AG04449 (cell line): ENCODE measurements around the gene ATP9B.

Experiments
- CTCF ChIA-PET: fragments of 350-600 bp; formaldehyde crosslinking; extraction: SDS; loops from one replicate; lab custom pipeline; 2021; ENCODE audit warnings: antibody characterized with exemption; lab: Yijun Ruan, JAX
- POLR2A ChIA-PET: fragments of 400-600, 350-600 bp; formaldehyde crosslinking; extraction: SDS; loops from one replicate; lab custom pipeline; 2020; ENCODE audit warnings: antibody characterized with exemption, inconsistent platforms; lab: Yijun Ruan, JAX
- DNase-seq: peaks from one replicate; pipeline ENCODE4 v3.0.0-alpha.2; 2010; ENCODE audit warnings: low read depth, low spot score
- H3K4me3 ChIP-seq: 2 replicates; pipeline ENCODE4 v1.5.1; 2011; ENCODE audit warnings: low read depth, mild to moderate bottlenecking, control low read depth, low read length
- TF ChIP-seq, protein P1 (sequence below): IDR thresholded peaks from one replicate; pipeline ENCODE4 v1.5.1; 2011; ENCODE audit warnings: mild to moderate bottlenecking, moderate library complexity, low read length, control low read depth, inconsistent platforms; ENCODE audit not compliant: insufficient read depth; ENCODE audit errors: missing control alignments

Gene ATP9B

DNA sequence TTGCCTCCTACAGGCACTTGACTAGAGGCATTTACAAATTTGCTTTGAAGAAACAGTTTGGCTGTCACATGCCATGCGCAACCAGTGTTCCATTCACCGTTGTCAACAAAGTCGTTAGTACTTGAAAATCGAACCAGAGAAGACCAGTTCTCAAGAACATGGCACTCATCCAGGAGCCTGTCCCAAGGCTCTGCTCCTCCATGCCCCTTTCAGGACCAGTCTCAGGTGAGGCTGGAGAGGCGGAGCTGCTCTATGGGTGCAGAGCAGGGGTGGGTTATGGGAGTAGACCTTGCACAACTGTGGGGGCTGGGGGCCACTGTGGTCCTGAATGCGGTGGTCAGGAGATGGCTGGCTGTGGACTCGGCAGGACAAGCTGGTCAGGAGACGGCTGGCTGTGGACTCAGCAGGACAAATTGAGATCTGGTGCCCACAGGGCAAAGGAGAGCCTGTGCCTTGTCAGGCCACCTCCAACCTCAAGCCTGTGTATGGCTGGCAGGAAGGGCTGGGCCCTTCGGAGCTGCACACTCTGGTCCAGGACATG lies 12.3 kb upstream of the ATP9B start:
- no peak overlapping the region for H3K4me3 ChIP-seq
- TF ChIP-seq, protein P1, sequence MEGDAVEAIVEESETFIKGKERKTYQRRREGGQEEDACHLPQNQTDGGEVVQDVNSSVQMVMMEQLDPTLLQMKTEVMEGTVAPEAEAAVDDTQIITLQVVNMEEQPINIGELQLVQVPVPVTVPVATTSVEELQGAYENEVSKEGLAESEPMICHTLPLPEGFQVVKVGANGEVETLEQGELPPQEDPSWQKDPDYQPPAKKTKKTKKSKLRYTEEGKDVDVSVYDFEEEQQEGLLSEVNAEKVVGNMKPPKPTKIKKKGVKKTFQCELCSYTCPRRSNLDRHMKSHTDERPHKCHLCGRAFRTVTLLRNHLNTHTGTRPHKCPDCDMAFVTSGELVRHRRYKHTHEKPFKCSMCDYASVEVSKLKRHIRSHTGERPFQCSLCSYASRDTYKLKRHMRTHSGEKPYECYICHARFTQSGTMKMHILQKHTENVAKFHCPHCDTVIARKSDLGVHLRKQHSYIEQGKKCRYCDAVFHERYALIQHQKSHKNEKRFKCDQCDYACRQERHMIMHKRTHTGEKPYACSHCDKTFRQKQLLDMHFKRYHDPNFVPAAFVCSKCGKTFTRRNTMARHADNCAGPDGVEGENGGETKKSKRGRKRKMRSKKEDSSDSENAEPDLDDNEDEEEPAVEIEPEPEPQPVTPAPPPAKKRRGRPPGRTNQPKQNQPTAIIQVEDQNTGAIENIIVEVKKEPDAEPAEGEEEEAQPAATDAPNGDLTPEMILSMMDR, result no peak
- ChIA-PET CTCF (no interaction called here), POLR2A (no interaction called here)
- no peak for DNase-seq

DNA sequence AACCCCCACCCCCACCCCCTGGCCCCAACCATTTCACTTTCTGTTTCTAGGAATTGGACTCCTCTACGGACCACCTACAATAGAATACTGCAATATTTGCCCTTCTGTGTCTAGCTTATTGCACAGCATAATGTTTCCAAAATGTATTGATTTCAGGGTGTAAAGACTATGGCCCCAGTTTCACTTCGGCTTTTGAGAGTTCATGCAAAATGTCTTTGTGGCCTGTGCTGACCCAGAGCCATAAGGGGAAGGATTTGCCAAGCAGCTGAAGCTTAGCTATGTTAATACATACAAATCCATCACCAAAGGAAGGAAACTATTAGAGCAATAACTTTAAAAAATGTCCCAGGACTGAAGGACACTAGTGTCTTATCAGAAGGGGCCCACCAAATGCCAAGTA lies 11.2 kb upstream of the ATP9B start:
- ChIA-PET POLR2A (interaction anchor here (0.7 kb wide), 1 partner anchor 9 kb away, joined by 3 read pairs; no protein-coding TSS in a partner anchor), CTCF (no interaction called here)
- TF ChIP-seq, protein P1, result no peak
- no peak overlapping the region for H3K4me3 ChIP-seq
- DNase-seq, result no peak

DNA sequence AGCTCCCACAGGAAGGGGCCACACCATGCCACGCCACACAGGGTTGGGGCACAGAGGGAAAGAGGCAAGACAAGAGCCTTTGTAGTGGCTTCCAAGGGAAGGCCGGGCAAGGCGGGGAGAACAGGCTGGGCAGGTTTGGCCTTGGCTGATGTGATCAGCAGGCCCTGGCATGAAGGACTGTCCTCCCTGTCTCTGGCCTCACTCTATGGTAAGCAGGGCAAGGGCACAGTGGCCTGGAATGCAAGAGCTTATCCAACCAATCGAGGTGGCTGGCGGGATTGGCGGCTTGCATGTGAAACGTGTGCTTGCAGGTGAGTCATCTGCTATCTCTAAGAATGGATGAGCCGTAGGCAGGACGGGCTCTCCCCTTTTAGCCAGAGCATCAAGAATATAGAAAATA lies 6.4 kb upstream of the ATP9B start:
- no peak overlapping the region for H3K4me3 ChIP-seq
- no peak for DNase-seq
- ChIA-PET POLR2A (no interaction called here), CTCF (no interaction called here)
- TF ChIP-seq, protein P1, result no peak

DNA sequence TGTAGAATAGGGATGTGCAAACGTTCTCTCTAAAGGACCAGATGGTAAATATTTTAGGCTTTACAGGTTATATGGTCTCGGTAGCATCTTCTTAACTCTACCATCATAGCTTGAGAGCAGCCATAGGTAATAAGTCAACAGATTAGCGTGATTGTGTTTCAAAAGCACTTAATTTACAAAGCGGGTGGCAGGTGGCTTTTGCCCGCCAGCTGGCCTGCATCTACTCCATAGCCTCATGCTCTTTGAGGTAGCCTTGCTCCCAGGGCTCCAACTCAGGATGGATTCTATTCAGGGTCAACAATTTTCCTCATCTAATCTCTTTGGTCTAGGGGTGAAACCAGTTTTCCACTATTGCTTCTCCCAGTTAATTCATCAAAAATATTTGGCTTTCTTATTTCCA lies 5.0 kb upstream of the ATP9B start:
- DNase-seq, result no peak
- CTCF ChIA-PET, result no interaction called here
- TF ChIP-seq, protein P1, result no peak
- no peak overlapping the region for H3K4me3 ChIP-seq
- POLR2A ChIA-PET, result no interaction called here

DNA sequence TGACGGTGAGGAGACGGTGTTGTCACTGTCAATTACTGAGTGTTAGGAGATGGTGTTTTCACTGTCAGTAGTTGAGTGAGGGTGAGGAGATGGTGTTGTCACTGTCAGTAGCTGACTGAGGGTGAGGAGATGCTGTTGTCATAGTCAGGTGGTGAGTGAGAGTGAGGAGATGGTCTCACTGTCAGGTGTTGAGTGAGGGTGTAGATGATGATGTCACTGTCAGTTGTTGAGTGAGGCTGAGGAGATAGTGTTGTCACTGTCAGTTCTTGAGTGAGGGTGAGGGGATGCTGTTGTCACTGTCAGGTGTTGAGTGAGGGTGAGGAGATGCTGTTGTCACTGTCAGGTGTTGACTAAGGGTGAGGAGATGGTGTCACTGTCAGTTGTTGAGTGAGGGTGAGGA lies 3.4 kb upstream of the ATP9B start:
- CTCF ChIA-PET, result no interaction called here
- TF ChIP-seq, protein P1, result no peak
- DNase-seq, result no peak
- POLR2A ChIA-PET, result no interaction called here
- H3K4me3 ChIP-seq, result no peak overlapping the region

DNA sequence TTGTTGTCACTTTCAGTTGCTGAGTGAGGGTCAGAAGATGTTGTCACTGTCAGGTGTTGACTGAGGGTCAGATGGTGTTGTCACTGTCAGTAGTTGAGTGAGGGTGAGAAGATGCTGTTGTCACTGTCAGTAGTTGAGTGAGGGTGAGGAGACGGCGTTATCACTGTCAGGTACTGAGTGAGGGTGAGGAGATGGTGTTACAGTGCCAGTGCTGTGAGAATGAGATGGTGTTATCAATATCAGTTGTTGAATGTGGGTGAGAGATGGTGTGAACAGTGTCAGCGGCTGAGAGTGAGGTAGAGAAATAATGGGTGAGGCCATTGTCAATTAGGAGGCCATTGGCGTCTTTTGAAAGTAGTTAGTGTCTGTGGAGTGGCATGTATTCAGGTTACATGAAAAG lies 1.6 kb upstream of the ATP9B start:
- no peak overlapping the region for H3K4me3 ChIP-seq
- ChIA-PET CTCF (no interaction called here), POLR2A (no interaction called here)
- TF ChIP-seq, protein P1, result no peak
- DNase-seq, result no peak
